Epithelial cell of proximal tubule (primary cell): ENCODE data around the gene CACNA1H. TPM values are rescaled to one million over a fixed set of nuclear protein-coding genes. Genes with fewer than 3 reads are reported as not detected.

ENCODE experiments used
- DNase-seq: peaks from one replicate; pipeline ENCODE4 v3.0.0-alpha.2; 2011; ENCODE audit warnings: low read depth
- H3K4me3 ChIP-seq: 2 replicates; pipeline ENCODE4 v1.5.1; 2011; ENCODE audit warnings: low read depth, mild to moderate bottlenecking, low read length
- total RNA-seq: library from RNA; depleted of rRNA; stranded (reverse); fragments of >200 nt; gene quantifications from 2 replicates; pipeline ENCODE4 v1.2.3, GENCODE V29; 2015
- TF ChIP-seq, protein P1 (sequence below): conservative IDR thresholded peaks from 2 replicates; pipeline ENCODE4 v1.5.1; 2012; ENCODE audit warnings: low read depth, mild to moderate bottlenecking, low read length

CACNA1H gene
- total RNA-seq, 1 donor from 2014 or later = 0.29 TPM

DNA sequence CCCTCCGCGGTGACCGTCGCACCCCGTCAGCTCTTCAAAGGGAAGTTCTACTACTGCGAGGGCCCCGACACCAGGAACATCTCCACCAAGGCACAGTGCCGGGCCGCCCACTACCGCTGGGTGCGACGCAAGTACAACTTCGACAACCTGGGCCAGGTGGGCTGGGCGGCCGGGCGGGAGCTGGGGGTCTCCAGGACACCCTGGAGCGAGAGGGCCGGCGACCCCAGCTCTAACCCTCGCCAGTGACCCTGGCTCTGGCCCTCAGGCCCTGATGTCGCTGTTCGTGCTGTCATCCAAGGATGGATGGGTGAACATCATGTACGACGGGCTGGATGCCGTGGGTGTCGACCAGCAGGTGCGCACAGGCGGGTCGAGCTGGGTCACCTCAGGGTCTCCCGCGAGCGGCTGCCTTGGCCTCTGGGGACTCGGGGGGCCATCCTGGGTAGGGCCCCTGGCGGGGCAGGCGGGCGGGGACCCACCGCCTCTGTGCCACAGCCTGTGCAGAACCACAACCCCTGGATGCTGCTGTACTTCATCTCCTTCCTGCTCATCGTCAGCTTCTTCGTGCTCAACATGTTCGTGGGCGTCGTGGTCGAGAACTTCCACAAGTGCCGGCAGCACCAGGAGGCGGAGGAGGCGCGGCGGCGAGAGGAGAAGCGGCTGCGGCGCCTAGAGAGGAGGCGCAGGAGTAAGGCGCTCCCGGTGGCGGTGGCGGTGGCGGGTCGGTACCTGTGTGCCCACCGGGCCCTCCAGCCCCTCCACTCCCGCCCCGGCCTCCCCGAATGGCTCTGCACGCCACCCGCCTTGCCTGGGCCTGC is 58.8 kb downstream of the CACNA1H start:
- DNase-seq = no peak
- TF ChIP-seq, protein P1, sequence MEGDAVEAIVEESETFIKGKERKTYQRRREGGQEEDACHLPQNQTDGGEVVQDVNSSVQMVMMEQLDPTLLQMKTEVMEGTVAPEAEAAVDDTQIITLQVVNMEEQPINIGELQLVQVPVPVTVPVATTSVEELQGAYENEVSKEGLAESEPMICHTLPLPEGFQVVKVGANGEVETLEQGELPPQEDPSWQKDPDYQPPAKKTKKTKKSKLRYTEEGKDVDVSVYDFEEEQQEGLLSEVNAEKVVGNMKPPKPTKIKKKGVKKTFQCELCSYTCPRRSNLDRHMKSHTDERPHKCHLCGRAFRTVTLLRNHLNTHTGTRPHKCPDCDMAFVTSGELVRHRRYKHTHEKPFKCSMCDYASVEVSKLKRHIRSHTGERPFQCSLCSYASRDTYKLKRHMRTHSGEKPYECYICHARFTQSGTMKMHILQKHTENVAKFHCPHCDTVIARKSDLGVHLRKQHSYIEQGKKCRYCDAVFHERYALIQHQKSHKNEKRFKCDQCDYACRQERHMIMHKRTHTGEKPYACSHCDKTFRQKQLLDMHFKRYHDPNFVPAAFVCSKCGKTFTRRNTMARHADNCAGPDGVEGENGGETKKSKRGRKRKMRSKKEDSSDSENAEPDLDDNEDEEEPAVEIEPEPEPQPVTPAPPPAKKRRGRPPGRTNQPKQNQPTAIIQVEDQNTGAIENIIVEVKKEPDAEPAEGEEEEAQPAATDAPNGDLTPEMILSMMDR = no peak
- H3K4me3 ChIP-seq = no peak overlapping the region

GRCh38 chr16:1212616-1213194 is 59.8 kb downstream of the CACNA1H start:
- TF ChIP-seq, protein P1 = no peak
- no peak overlapping the region for H3K4me3 ChIP-seq
- no peak for DNase-seq

DNA sequence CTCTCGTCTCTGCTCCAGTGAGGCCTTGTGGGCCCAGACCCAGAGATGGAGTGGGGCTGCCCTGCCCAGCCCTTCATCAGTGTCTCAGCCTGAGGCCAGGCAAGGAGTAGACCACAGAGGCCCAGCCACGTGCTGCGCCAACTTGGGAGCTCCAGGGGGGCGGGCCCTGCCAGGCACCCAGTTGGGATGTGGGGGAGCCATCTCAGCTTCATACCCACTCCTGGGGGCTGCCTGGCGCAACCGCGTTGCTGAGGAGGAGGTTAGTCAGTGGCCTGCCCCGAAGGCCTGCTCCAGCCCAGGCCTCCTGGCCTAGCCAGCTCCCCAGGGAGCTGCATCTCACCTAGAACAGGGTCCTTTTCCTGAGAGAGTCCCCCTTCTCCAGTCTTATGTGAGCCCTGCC is 60.3 kb downstream of the CACNA1H start:
- TF ChIP-seq, protein P1 = no peak
- H3K4me3 ChIP-seq = no peak overlapping the region
- DNase-seq = no peak

GRCh38 chr16:1213796-1214372 is 61.0 kb downstream of the CACNA1H start:
- no peak for DNase-seq
- TF ChIP-seq, protein P1 = no peak
- no peak overlapping the region for H3K4me3 ChIP-seq

DNA sequence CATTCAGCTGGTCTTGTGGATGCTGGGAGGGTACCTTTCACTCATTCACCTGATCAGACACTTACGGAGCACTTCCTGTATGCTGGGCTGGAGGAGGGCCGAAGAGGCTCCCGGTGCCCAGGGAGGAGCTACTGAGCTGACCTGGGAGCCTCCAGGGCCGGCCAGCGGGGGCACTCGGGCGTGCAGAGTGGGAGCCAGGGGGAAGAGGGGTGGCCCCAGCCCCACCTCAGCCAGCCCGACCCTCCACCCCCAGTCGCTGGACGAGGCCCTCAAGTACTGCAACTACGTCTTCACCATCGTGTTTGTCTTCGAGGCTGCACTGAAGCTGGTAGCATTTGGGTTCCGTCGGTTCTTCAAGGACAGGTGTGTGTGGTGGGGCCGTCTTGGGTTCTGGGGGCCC is 61.8 kb downstream of the CACNA1H start:
- no peak for DNase-seq
- no peak overlapping the region for H3K4me3 ChIP-seq
- TF ChIP-seq, protein P1 = no peak

DNA sequence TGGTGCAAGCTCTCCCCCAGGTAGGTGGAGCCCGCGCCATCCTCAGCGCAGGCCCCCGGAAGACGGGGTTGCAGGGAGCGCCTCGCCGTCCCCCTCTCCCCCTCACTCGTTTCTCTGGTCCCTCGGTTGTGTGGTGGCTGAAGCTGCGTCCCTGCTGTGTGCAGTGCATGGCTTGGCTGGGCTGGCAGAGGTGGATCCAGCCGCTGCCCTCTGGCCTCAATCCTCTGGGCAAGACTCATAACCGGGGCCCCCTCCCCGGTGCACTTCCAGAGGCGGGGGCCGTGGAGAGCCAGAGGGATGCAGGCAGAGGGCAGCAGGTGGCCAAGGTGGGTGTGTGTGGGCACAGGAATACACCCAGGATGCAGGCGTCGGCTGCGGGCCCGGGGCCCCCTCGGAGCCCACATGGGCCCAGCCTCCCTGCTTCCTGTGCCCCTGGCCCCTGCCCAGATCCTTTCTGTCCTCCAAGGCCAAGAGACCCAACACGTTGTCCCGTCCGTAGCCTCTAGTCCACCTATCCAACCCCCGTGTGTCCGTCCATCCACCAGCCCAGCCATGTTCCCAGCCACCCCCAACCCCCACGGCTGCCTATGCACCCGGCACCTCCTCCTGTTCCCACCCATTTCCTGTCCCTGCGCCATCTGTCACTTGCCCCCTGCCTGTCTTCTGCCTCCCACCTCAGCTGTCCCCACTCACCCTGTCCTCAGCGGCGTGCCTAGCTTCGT is 62.8 kb downstream of the CACNA1H start:
- H3K4me3 ChIP-seq = no peak overlapping the region
- no peak for DNase-seq
- TF ChIP-seq, protein P1 = no peak
